ENCODE measurements around the gene MTG2. TPM values are rescaled to one million over a fixed set of nuclear protein-coding genes. Genes with fewer than 3 reads are reported as not detected.

MTG2 gene
- total and polyA plus RNA-seq, 2 of the 8 experiments (the other 6 are each of a cell fraction or from before 2014, with no cell fraction given), result 14.4 to 22.8 TPM

- TF ChIP-seq ATF2 (IDR thresholded peaks at IDR 0.05; ENCODE audit: low read length) (no peak), KDM4A (IDR thresholded peaks at IDR 0.05; ENCODE audit: low read depth, low read length, severe bottlenecking) (peak; percentile 49), BCL11A (IDR thresholded peaks at IDR 0.05; ENCODE audit: low read depth in 2 of 2, low read length in 2 of 2) (no peak), SIN3A (conservative IDR thresholded peaks at IDR 0.05 in 1 of 2, IDR thresholded peaks at IDR 0.05 in 1 of 2; ENCODE audit: low read depth in 1 of 2, low read length in 2 of 2) (no peak)
Observed at GRCh38 chr20:62220666-62221568, 38.1 kb downstream of the MTG2 start (continued).
